ENCODE measurements around the gene CLK3.

DNA sequence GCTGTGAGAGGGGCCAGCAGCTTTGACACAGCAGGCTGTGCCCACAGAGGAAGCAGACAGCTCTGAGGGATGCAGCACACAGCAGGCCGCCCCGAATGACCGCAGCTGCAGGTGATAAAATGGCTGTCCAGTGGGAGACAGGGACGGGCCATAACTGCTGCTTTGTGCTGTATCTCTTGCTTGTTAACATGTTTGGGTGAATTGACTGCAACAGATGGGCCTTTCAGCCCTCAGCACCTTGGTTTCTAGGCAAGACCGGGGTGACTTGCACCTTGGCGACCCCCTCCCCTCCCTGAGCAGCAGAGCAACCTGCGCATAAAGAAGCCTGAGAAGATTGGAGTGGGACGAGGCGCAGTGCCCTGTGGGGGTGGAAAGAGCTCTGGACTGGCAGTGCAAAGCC is 36.6 kb upstream of the CLK3 start:
- TF ChIP-seq, protein P1, sequence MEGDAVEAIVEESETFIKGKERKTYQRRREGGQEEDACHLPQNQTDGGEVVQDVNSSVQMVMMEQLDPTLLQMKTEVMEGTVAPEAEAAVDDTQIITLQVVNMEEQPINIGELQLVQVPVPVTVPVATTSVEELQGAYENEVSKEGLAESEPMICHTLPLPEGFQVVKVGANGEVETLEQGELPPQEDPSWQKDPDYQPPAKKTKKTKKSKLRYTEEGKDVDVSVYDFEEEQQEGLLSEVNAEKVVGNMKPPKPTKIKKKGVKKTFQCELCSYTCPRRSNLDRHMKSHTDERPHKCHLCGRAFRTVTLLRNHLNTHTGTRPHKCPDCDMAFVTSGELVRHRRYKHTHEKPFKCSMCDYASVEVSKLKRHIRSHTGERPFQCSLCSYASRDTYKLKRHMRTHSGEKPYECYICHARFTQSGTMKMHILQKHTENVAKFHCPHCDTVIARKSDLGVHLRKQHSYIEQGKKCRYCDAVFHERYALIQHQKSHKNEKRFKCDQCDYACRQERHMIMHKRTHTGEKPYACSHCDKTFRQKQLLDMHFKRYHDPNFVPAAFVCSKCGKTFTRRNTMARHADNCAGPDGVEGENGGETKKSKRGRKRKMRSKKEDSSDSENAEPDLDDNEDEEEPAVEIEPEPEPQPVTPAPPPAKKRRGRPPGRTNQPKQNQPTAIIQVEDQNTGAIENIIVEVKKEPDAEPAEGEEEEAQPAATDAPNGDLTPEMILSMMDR (IDR thresholded peaks at IDR 0.05) = no peak
- TF ChIP-seq POLR2A (IDR thresholded peaks at IDR 0.05) (no peak), EP300 (IDR thresholded peaks at IDR 0.05) (no peak), POLR2AphosphoS5 (IDR thresholded peaks at IDR 0.05) (no peak)
